HL-60 (cell line): ENCODE measurements around the gene CREB5.

Source experiments
- DNase-seq, 2 experiments: peaks; one replicate each; pipeline ENCODE4 v3.0.0-alpha.2; 2010 to 2020; ENCODE audit warnings: low read depth in 1 of 2, low spot score in 1 of 2
- H3K27ac ChIP-seq: fragments of 250-450 bp; sonication (Bioruptor Pico); replicated peaks from 2 replicates; pipeline ENCODE4 v1.5.1; 2020; ENCODE audit warnings: mild to moderate bottlenecking, moderate library complexity
- H3K27me3 ChIP-seq: fragments of 250-450 bp; sonication (Bioruptor Pico); 2 replicates; pipeline ENCODE4 v1.5.1; 2021; ENCODE audit warnings: mild to moderate bottlenecking, moderate library complexity; ENCODE audit not compliant: insufficient read depth, poor library complexity, severe bottlenecking
- H3K4me3 ChIP-seq: replicated peaks from 2 replicates; pipeline ENCODE4 v1.5.1; 2011; ENCODE audit warnings: mild to moderate bottlenecking, control low read depth, low read length; ENCODE audit not compliant: insufficient read depth
- GABPA ChIP-seq: IDR thresholded peaks from 2 replicates; pipeline ENCODE4 v1.6.1; 2012; ENCODE audit warnings: low read depth
- POLR2AphosphoS5 ChIP-seq: IDR thresholded peaks from 2 replicates; pipeline ENCODE4 v1.6.1; 2012; ENCODE audit warnings: low read depth
- SPI1 ChIP-seq: IDR thresholded peaks from 2 replicates; pipeline ENCODE4 v1.6.1; 2012; ENCODE audit warnings: low read depth, mild to moderate bottlenecking, borderline replicate concordance
- TF ChIP-seq, protein P1 (sequence below): IDR thresholded peaks from one replicate; pipeline ENCODE4 v1.5.1; 2011; ENCODE audit warnings: low read length, control low read depth, inconsistent platforms; ENCODE audit not compliant: insufficient read depth
- TF ChIP-seq, protein P2 (sequence below): IDR thresholded peaks from 2 replicates; pipeline ENCODE4 v1.6.1; 2012; ENCODE audit warnings: low read depth; ENCODE audit not compliant: insufficient replicate concordance

The CREB5 gene

DNA sequence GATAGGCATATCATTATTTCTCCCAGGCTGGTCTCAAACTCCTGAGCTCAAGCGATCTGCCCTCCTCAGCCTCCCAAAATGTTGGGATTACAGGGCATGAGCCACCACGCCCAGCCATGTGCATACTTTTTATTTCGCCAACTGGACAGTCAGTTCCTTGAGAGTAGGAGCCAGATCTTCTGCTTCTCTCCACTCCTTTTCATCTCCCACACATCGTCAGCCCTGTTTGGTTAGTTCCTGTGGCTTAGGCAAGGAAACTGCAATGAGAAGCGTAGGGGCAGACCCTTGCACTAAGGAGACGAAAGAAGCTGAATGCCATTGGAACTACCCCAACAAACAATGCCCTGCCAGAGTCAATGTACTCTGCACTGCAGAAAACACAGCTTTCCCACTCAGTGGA lies 367.6 kb downstream of the CREB5 start:
- Histone ChIP-seq H3K27me3 (no peaks in the 10 kb centered on the region), H3K4me3 (no peak overlapping the region), H3K27ac (no peak overlapping the region)
- no peak for TF ChIP-seq POLR2AphosphoS5
- no peak for TF ChIP-seq GABPA
- TF ChIP-seq, protein P1, sequence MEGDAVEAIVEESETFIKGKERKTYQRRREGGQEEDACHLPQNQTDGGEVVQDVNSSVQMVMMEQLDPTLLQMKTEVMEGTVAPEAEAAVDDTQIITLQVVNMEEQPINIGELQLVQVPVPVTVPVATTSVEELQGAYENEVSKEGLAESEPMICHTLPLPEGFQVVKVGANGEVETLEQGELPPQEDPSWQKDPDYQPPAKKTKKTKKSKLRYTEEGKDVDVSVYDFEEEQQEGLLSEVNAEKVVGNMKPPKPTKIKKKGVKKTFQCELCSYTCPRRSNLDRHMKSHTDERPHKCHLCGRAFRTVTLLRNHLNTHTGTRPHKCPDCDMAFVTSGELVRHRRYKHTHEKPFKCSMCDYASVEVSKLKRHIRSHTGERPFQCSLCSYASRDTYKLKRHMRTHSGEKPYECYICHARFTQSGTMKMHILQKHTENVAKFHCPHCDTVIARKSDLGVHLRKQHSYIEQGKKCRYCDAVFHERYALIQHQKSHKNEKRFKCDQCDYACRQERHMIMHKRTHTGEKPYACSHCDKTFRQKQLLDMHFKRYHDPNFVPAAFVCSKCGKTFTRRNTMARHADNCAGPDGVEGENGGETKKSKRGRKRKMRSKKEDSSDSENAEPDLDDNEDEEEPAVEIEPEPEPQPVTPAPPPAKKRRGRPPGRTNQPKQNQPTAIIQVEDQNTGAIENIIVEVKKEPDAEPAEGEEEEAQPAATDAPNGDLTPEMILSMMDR = no peak
- TF ChIP-seq SPI1 = no peak
- TF ChIP-seq, protein P2, sequence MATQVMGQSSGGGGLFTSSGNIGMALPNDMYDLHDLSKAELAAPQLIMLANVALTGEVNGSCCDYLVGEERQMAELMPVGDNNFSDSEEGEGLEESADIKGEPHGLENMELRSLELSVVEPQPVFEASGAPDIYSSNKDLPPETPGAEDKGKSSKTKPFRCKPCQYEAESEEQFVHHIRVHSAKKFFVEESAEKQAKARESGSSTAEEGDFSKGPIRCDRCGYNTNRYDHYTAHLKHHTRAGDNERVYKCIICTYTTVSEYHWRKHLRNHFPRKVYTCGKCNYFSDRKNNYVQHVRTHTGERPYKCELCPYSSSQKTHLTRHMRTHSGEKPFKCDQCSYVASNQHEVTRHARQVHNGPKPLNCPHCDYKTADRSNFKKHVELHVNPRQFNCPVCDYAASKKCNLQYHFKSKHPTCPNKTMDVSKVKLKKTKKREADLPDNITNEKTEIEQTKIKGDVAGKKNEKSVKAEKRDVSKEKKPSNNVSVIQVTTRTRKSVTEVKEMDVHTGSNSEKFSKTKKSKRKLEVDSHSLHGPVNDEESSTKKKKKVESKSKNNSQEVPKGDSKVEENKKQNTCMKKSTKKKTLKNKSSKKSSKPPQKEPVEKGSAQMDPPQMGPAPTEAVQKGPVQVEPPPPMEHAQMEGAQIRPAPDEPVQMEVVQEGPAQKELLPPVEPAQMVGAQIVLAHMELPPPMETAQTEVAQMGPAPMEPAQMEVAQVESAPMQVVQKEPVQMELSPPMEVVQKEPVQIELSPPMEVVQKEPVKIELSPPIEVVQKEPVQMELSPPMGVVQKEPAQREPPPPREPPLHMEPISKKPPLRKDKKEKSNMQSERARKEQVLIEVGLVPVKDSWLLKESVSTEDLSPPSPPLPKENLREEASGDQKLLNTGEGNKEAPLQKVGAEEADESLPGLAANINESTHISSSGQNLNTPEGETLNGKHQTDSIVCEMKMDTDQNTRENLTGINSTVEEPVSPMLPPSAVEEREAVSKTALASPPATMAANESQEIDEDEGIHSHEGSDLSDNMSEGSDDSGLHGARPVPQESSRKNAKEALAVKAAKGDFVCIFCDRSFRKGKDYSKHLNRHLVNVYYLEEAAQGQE = no peak
- no peak for DNase-seq

DNA sequence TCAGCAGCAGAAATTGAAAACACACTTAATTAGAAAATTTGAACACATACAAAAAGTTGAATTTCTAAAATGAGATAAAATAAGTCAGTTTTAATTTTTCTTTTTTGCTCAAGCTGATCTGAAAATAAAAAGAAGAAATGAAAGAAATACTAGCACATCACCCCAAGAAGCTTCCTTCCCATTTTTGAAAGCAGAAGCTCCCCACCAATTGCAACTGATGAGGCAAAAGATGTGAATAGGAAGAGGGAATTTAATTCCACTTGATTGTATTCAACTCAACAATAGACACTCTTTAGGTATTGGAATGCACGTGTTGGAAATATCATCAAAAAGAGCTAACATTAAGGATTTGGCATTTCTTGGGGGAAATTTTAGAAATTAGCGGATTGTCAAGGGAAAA lies 370.0 kb downstream of the CREB5 start:
- no peak overlapping the region for H3K4me3 ChIP-seq
- TF ChIP-seq, protein P1 = no peak
- TF ChIP-seq GABPA = no peak
- no peak for TF ChIP-seq SPI1
- TF ChIP-seq, protein P2 = no peak
- no peak for TF ChIP-seq POLR2AphosphoS5
- no peak overlapping the region for H3K27ac ChIP-seq
- no peaks in the 10 kb centered on the region for H3K27me3 ChIP-seq
- no peak for DNase-seq

DNA sequence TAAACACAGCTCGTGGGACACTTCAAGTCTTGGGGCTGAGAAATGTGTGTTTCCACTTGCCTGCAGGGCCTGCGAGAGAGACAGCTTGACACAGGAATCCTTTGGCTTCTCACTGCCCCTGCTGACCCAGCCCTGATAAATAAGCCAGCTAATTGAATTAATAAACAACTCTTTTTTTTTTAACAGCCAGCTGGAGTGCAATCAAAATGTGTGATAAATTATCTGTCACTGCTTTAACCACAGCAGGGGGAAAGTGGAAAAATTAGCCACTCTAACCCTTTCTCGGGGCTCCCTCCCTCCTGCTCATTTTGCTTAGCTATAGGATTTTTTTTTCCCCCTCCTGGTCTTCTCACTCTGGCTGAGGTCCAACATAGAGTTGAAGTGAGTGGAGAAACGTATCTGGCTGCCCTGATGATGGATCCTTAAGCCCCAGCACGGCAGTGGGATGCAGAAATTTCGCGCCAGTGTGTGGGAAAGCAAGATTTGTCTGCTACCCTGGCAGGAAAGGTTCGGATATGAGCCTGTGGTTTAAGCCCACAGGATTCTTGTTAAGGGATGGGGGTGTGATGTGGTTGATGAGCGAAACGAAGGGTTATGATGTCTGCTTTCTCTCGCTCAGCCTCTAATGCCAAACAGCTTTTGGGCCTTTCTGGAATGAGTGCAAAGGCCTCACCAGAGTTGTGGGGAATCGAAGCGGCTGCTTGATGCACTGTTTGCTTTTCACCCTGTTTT lies 372.0 kb downstream of the CREB5 start:
- DNase-seq = no peak
- no peak overlapping the region for H3K27ac ChIP-seq
- no peaks in the 10 kb centered on the region for H3K27me3 ChIP-seq
- no peak for TF ChIP-seq POLR2AphosphoS5
- TF ChIP-seq GABPA = no peak
- TF ChIP-seq SPI1 = no peak
- TF ChIP-seq, protein P2 = no peak
- TF ChIP-seq, protein P1 = no peak
- no peak overlapping the region for H3K4me3 ChIP-seq
